ENCODE measurements around the gene NCK1. TPM values are rescaled to one million over a fixed set of nuclear protein-coding genes. Genes with fewer than 3 reads are reported as not detected.

NCK1 gene
- total and polyA plus RNA-seq, 2 of the 13 experiments (the other 11 are each of a cell fraction or from before 2014, with no cell fraction given): 14.7 to 30.4 TPM

DNA sequence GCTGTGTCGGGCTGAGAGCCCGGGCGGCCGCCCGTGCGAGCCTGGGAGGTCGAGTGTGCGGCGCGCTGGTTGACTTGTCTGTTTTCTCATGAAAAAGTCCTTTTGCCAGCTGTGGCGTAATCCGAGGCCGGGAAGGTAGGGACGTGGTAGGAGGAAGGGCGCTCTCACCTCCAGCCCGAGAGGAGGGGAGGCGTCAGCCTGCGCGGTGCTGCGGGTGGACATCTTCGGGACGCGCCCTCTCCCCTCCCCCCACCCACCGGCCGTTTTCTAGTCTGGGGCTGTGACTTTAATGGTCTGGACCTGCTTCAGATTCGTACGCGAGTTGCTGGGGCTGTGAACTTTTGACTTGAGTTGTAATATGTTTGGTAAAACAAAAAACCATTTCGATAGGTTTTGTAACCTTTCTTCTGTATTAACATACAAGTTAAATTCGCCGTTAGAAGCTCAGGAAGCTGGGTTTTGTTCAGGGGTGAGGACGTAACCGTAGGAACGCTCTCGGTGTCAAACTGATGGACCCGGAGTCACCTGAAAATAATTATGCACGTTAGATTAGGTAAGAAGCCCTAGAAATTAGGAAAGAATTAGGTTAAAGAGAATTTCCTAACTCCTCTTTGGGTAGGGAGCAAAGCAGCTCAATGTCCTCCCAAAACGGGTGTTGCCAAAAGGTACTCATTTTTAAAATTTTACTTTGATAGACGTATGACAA is 762 bp downstream of the NCK1 start (continued):
- TF ChIP-seq, protein P1, sequence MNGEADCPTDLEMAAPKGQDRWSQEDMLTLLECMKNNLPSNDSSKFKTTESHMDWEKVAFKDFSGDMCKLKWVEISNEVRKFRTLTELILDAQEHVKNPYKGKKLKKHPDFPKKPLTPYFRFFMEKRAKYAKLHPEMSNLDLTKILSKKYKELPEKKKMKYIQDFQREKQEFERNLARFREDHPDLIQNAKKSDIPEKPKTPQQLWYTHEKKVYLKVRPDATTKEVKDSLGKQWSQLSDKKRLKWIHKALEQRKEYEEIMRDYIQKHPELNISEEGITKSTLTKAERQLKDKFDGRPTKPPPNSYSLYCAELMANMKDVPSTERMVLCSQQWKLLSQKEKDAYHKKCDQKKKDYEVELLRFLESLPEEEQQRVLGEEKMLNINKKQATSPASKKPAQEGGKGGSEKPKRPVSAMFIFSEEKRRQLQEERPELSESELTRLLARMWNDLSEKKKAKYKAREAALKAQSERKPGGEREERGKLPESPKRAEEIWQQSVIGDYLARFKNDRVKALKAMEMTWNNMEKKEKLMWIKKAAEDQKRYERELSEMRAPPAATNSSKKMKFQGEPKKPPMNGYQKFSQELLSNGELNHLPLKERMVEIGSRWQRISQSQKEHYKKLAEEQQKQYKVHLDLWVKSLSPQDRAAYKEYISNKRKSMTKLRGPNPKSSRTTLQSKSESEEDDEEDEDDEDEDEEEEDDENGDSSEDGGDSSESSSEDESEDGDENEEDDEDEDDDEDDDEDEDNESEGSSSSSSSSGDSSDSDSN (CRISPR knock-in tag; IDR thresholded peaks at IDR 0.05): 0 out of 2 replicates have a peak, but pooled peaks have one; percentile 20
- TF ChIP-seq ZNF776 (CRISPR knock-in tag; IDR thresholded peaks at IDR 0.05): 0 out of 2 replicates have a peak, but pooled peaks have one; percentile 2
- TF ChIP-seq, protein P2, sequence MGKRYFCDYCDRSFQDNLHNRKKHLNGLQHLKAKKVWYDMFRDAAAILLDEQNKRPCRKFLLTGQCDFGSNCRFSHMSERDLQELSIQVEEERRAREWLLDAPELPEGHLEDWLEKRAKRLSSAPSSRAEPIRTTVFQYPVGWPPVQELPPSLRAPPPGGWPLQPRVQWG (CRISPR knock-in tag; IDR thresholded peaks at IDR 0.05; ENCODE audit: borderline replicate concordance, low read depth): no peak
- TF ChIP-seq ZNF552 (CRISPR knock-in tag; IDR thresholded peaks at IDR 0.05; ENCODE audit: borderline replicate concordance): no peak; the same call in 1 of the 2 replicates
- TF ChIP-seq RARA (CRISPR knock-in tag; IDR thresholded peaks at IDR 0.05): 0 out of 2 replicates have a peak, but pooled peaks have one; percentile 15
- TF ChIP-seq, protein P3, sequence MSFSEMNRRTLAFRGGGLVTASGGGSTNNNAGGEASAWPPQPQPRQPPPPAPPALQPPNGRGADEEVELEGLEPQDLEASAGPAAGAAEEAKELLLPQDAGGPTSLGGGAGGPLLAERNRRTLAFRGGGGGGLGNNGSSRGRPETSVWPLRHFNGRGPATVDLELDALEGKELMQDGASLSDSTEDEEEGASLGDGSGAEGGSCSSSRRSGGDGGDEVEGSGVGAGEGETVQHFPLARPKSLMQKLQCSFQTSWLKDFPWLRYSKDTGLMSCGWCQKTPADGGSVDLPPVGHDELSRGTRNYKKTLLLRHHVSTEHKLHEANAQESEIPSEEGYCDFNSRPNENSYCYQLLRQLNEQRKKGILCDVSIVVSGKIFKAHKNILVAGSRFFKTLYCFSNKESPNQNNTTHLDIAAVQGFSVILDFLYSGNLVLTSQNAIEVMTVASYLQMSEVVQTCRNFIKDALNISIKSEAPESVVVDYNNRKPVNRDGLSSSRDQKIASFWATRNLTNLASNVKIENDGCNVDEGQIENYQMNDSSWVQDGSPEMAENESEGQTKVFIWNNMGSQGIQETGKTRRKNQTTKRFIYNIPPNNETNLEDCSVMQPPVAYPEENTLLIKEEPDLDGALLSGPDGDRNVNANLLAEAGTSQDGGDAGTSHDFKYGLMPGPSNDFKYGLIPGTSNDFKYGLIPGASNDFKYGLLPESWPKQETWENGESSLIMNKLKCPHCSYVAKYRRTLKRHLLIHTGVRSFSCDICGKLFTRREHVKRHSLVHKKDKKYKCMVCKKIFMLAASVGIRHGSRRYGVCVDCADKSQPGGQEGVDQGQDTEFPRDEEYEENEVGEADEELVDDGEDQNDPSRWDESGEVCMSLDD (CRISPR knock-in tag; IDR thresholded peaks at IDR 0.05; ENCODE audit: borderline replicate concordance): 0 out of 2 replicates have a peak, but pooled peaks have one; percentile 10
- peak; percentile 1; the same call in 1 of the 2 replicates for TF ChIP-seq NCOA1 (CRISPR knock-in tag; IDR thresholded peaks at IDR 0.05)
- peak; percentile 79 for TF ChIP-seq CEBPB (IDR thresholded peaks at IDR 0.05; ENCODE audit: borderline replicate concordance, low read depth, low read length)
- no peak for TF ChIP-seq ZNF660 (CRISPR knock-in tag; IDR thresholded peaks at IDR 0.05; ENCODE audit: borderline replicate concordance, low read depth)
- peak; percentile 1; the same call in 1 of the 2 replicates for TF ChIP-seq PHF20 (CRISPR knock-in tag; IDR thresholded peaks at IDR 0.05)
- 0 out of 2 replicates have a peak, but pooled peaks have one; percentile 1 for TF ChIP-seq ZNF296 (CRISPR knock-in tag; conservative IDR thresholded peaks at IDR 0.05)
- 0 out of 2 replicates have a peak, but pooled peaks have one; percentile 14 for TF ChIP-seq SAP130 (CRISPR knock-in tag; IDR thresholded peaks at IDR 0.05; ENCODE audit: low read depth)
- TF ChIP-seq SCMH1 (CRISPR knock-in tag; IDR thresholded peaks at IDR 0.05; ENCODE audit: borderline replicate concordance): no peak
- peak; percentile 2; the same call in 1 of the 2 replicates for TF ChIP-seq KDM2A (CRISPR knock-in tag; IDR thresholded peaks at IDR 0.05; ENCODE audit: borderline replicate concordance, low read depth)
- TF ChIP-seq, protein P4, sequence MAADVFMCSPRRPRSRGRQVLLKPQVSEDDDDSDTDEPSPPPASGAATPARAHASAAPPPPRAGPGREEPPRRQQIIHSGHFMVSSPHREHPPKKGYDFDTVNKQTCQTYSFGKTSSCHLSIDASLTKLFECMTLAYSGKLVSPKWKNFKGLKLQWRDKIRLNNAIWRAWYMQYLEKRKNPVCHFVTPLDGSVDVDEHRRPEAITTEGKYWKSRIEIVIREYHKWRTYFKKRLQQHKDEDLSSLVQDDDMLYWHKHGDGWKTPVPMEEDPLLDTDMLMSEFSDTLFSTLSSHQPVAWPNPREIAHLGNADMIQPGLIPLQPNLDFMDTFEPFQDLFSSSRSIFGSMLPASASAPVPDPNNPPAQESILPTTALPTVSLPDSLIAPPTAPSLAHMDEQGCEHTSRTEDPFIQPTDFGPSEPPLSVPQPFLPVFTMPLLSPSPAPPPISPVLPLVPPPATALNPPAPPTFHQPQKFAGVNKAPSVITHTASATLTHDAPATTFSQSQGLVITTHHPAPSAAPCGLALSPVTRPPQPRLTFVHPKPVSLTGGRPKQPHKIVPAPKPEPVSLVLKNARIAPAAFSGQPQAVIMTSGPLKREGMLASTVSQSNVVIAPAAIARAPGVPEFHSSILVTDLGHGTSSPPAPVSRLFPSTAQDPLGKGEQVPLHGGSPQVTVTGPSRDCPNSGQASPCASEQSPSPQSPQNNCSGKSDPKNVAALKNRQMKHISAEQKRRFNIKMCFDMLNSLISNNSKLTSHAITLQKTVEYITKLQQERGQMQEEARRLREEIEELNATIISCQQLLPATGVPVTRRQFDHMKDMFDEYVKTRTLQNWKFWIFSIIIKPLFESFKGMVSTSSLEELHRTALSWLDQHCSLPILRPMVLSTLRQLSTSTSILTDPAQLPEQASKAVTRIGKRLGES (CRISPR knock-in tag; IDR thresholded peaks at IDR 0.05; ENCODE audit: borderline replicate concordance): 0 out of 2 replicates have a peak, but pooled peaks have one; percentile 1
- TF ChIP-seq PHF8 (CRISPR knock-in tag; IDR thresholded peaks at IDR 0.05): peak; percentile 14; the same call in 1 of the 2 replicates
- peak; percentile 77 for TF ChIP-seq RBM22 (optimal IDR thresholded peaks at IDR 0.05; ENCODE audit: low read length)
- 0 out of 2 replicates have a peak, but pooled peaks have one; percentile 4 for TF ChIP-seq ZNF446 (CRISPR knock-in tag; IDR thresholded peaks at IDR 0.05)
- peak; percentile 23 for TF ChIP-seq KMT2A (CRISPR knock-in tag; IDR thresholded peaks at IDR 0.05)
- peak; percentile 50; the same call in 1 of the 2 replicates for TF ChIP-seq CEBPG (CRISPR knock-in tag; IDR thresholded peaks at IDR 0.05)
- TF ChIP-seq ZNF883 (CRISPR knock-in tag; IDR thresholded peaks at IDR 0.05; ENCODE audit: not compliant biosample characterization): peak; percentile 4
